Stimulated activated CD4-positive, alpha-beta T cell treated with anti-CD3 and anti-CD28 coated beads, Interleukin-12 subunit alpha, Interleukin-12 subunit beta, amount 100 ng/mL, for 24 hours (primary cell): ENCODE data around the gene GATA2.

Experiments used
- DNase-seq, 2 experiments: peaks; one replicate each; pipeline ENCODE4 v3.0.0-alpha.2; 2020; ENCODE audit warnings: low read depth in 2 of 2

The GATA2 gene

GRCh38 chr3:128433837-128434165 is 59.2 kb downstream of the GATA2 start:
- DNase-seq = no peak

- DNase-seq = no peak
Observed at GRCh38 chr3:128432971-128433836, 59.8 kb downstream of the GATA2 start.

GRCh38 chr3:128432301-128432970 is 60.6 kb downstream of the GATA2 start:
- DNase-seq = no peak

- DNase-seq = no peak
Observed at GRCh38 chr3:128431803-128432300, 61.1 kb downstream of the GATA2 start.

GRCh38 chr3:128430731-128431130 is 62.3 kb downstream of the GATA2 start:
- no peak for DNase-seq

GRCh38 chr3:128430301-128430700 is 62.7 kb downstream of the GATA2 start:
- no peak for DNase-seq

- no peak for DNase-seq
Observed at GRCh38 chr3:128429751-128430150, 63.2 kb downstream of the GATA2 start.
